GM12864 (cell line): ENCODE measurements around the gene TMEM231.
"Not testable (repeated sequence)": the region's sequence is repeated elsewhere in the genome, so short reads cannot be mapped to it uniquely, and the experiment has no call there.

Experiments used
- DNase-seq: peaks from one replicate; pipeline ENCODE4 v3.0.0-alpha.2; 2011; ENCODE audit warnings: low read depth
- H3K4me3 ChIP-seq: 2 replicates; pipeline ENCODE4 v1.5.1; 2011; ENCODE audit warnings: mild to moderate bottlenecking, low read depth, low read length, control low read depth
- CTCF ChIP-seq: IDR thresholded peaks from 2 replicates; pipeline ENCODE4 v1.5.1; 2011; ENCODE audit warnings: low read depth, mild to moderate bottlenecking, moderate library complexity, low read length, control low read depth, inconsistent platforms; ENCODE audit errors: missing control alignments

Gene TMEM231

GRCh38 chr16:75506574-75506973 lies 49.5 kb downstream of the TMEM231 start:
- no peak overlapping the region for H3K4me3 ChIP-seq
- TF ChIP-seq CTCF, result no peak
- no peak for DNase-seq

- TF ChIP-seq CTCF, result no peak
- no peak overlapping the region for H3K4me3 ChIP-seq
- DNase-seq, result no peak
Observed at GRCh38 chr16:75506107-75506506, 49.9 kb downstream of the TMEM231 start.

GRCh38 chr16:75503801-75504200 lies 52.3 kb downstream of the TMEM231 start:
- TF ChIP-seq CTCF, result no peak
- no peak for DNase-seq
- H3K4me3 ChIP-seq, result no peak overlapping the region

GRCh38 chr16:75502916-75503605 lies 53.0 kb downstream of the TMEM231 start:
- no peak for DNase-seq
- TF ChIP-seq CTCF, result no peak
- no peak overlapping the region for H3K4me3 ChIP-seq

- not testable (repeated sequence) for DNase-seq
Observed at GRCh38 chr16:75501820-75502219, 54.2 kb downstream of the TMEM231 start.

GRCh38 chr16:75501359-75501758 lies 54.7 kb downstream of the TMEM231 start:
- no peak for TF ChIP-seq CTCF
- no peak for DNase-seq
- no peak overlapping the region for H3K4me3 ChIP-seq

More at GRCh38 chr16:75501820-75502219, 54.2 kb downstream of the TMEM231 start:
- H3K4me3 ChIP-seq, result not testable (repeated sequence)

GRCh38 chr16:75498605-75499322 lies 57.3 kb downstream of the TMEM231 start:
- H3K4me3 ChIP-seq, DNase-seq: not testable (repeated sequence)

- no peak for DNase-seq
- TF ChIP-seq CTCF, result no peak
- no peak overlapping the region for H3K4me3 ChIP-seq
Observed at GRCh38 chr16:75497558-75497957, 58.5 kb downstream of the TMEM231 start.
